Hematopoietic multipotent progenitor cell treated with erythropoietin and hydrocortisone succinate and interleukin-3 and kit ligand, for 15 days (in vitro differentiated cells): ENCODE results near the gene CD7.

Source experiments
- DNase-seq: peaks from one replicate; pipeline ENCODE4 v3.0.0-alpha.2; 2015; ENCODE audit warnings: low spot score

Gene CD7

GRCh38 chr17:82298538-82299421, 18.6 kb downstream of the CD7 start:
- DNase-seq = no peak

- peak; percentile 58 for DNase-seq
Observed at GRCh38 chr17:82297714-82298537, 19.5 kb downstream of the CD7 start.

- DNase-seq = no peak
Observed at GRCh38 chr17:82297280-82297713, 20.1 kb downstream of the CD7 start.

GRCh38 chr17:82296511-82297279, 20.7 kb downstream of the CD7 start:
- no peak for DNase-seq

- DNase-seq = no peak
Observed at GRCh38 chr17:82295472-82295814, 22.0 kb downstream of the CD7 start.

GRCh38 chr17:82294064-82294773, 23.2 kb downstream of the CD7 start:
- no peak for DNase-seq

- peak; percentile 95 for DNase-seq
Observed at GRCh38 chr17:82292251-82293154, 24.9 kb downstream of the CD7 start.

- no peak for DNase-seq
Observed at GRCh38 chr17:82291582-82292250, 25.7 kb downstream of the CD7 start.

GRCh38 chr17:82287868-82288801, 29.3 kb downstream of the CD7 start:
- peak; percentile 32 for DNase-seq

GRCh38 chr17:82287013-82287867, 30.2 kb downstream of the CD7 start:
- DNase-seq = no peak

- no peak for DNase-seq
Observed at GRCh38 chr17:82285141-82285540, 32.3 kb downstream of the CD7 start.

GRCh38 chr17:82283208-82283749, 34.1 kb downstream of the CD7 start:
- DNase-seq = peak; percentile 27

- no peak for DNase-seq
Observed at GRCh38 chr17:82282239-82283207, 34.9 kb downstream of the CD7 start.

GRCh38 chr17:82281502-82282238, 35.7 kb downstream of the CD7 start:
- DNase-seq = no peak

- no peak for DNase-seq
Observed at GRCh38 chr17:82281076-82281475, 36.3 kb downstream of the CD7 start.

- DNase-seq = no peak
Observed at GRCh38 chr17:82280537-82280936, 36.9 kb downstream of the CD7 start.
